K562 (cell line): ENCODE data around the gene TMEM245. TPM values are rescaled to one million over a fixed set of nuclear protein-coding genes. Genes with fewer than 3 reads are reported as not detected.

ENCODE experiments used
- ATAC-seq: fragments of 200-7000 bp; cut with Tn5 transposase; 3 replicates; pipeline ENCODE4 v1.9.1; 2020; ENCODE audit warnings: moderate library complexity
- BruUV-seq: library from RNA; stranded (reverse); fragments of 400-500 nt; replicated peaks from 2 replicates; lab custom pipeline; 2021; lab: Mats Ljungman, UMichigan
- CTCF ChIA-PET: fragments of 300-600 bp; formaldehyde crosslinking; extraction: SDS; loops from one replicate; lab custom pipeline; 2021; ENCODE audit warnings: low intra/inter-chr PET ratio; lab: Yijun Ruan, JAX
- POLR2A ChIA-PET: fragments of 300-600, 350-650 bp; sonication (Branson Sonifier 250); formaldehyde crosslinking; extraction: SDS; loops from one replicate; lab custom pipeline; 2021; ENCODE audit warnings: antibody characterized with exemption, inconsistent platforms; lab: Yijun Ruan, JAX
- DNase-seq, 4 experiments: peaks; one replicate each; pipeline versions ENCODE4 v3.0.0 to v3.0.0-alpha.2; 2011 to 2018; ENCODE audit warnings: low spot score in 3 of 4, mixed read lengths in 3 of 4; ENCODE audit errors: extremely low read depth in 1 of 4
- FAIRE-seq: peaks from 2 replicates; lab custom pipeline; 2011; peaks lifted over from hg19 to GRCh38; lab: Jason Lieb, UNC
- H2AFZ ChIP-seq: 2 replicates; pipeline ENCODE4 v1.6.0; 2011; ENCODE audit warnings: low read depth, low read length, control low read depth, inconsistent platforms
- H3K27ac ChIP-seq: fragments of 200-600 bp; 3 replicates; pipeline ENCODE4 v1.8.0; 2011; ENCODE audit warnings: low read depth, mild to moderate bottlenecking, control low read depth, inconsistent platforms, low read length, moderate library complexity, mixed read lengths; ENCODE audit errors: extremely low read depth
- H3K27me3 ChIP-seq, 2 experiments: fragments of 300-600 bp in 1 of 2; 2 replicates in 1 of 2; 3 replicates in 1 of 2; pipeline versions ENCODE4 v1.6.0 to v1.8.0; 2011; ENCODE audit warnings: inconsistent platforms in 2 of 2, low read length in 2 of 2, mild to moderate bottlenecking in 1 of 2, mixed read lengths in 1 of 2, moderate library complexity in 1 of 2; ENCODE audit not compliant: control insufficient read depth in 2 of 2, insufficient read depth in 2 of 2
- H3K36me3 ChIP-seq: fragments of 300-600 bp; 3 replicates; pipeline ENCODE4 v1.8.0; 2011; ENCODE audit warnings: mild to moderate bottlenecking, low read length, inconsistent platforms; ENCODE audit not compliant: control insufficient read depth, insufficient read depth
- H3K4me1 ChIP-seq, 2 experiments: fragments of 200-600 bp in 1 of 2; replicated peaks in 1 of 2; 2 replicates in 1 of 2; 3 replicates in 1 of 2; pipeline versions ENCODE4 v1.5.1 to v1.8.0; 2011; ENCODE audit warnings: inconsistent platforms in 2 of 2, low read length in 2 of 2, mild to moderate bottlenecking in 1 of 2, mixed read lengths in 1 of 2, moderate library complexity in 1 of 2; ENCODE audit not compliant: control insufficient read depth in 2 of 2, insufficient read depth in 2 of 2
- H3K4me2 ChIP-seq: 2 replicates; pipeline ENCODE4 v1.6.1; 2011; ENCODE audit warnings: low read length, control low read depth, inconsistent platforms, mixed read lengths; ENCODE audit not compliant: insufficient read depth
- H3K4me3 ChIP-seq: fragments of 200-600 bp; sonication (generic), shearing (Covaris generic); 2 replicates; pipeline ENCODE4 v1.5.1; 2016; ENCODE audit warnings: control low read depth, inconsistent platforms
- H3K79me2 ChIP-seq: fragments of 200-600 bp; 3 replicates; pipeline ENCODE4 v1.8.0; 2011; ENCODE audit warnings: low read length, inconsistent platforms; ENCODE audit not compliant: control insufficient read depth, insufficient read depth
- H3K9ac ChIP-seq, 2 experiments: 2 replicates each; pipeline versions ENCODE4 v1.6.0 to v1.6.1; 2011; ENCODE audit warnings: low read depth in 2 of 2, low read length in 2 of 2, control low read depth in 1 of 2, inconsistent platforms in 1 of 2, mild to moderate bottlenecking in 1 of 2, mixed read lengths in 1 of 2; ENCODE audit not compliant: insufficient read depth in 1 of 2
- H3K9me1 ChIP-seq: one replicate; pipeline ENCODE4 v1.6.0; 2011; ENCODE audit warnings: inconsistent platforms, mild to moderate bottlenecking, low read length, moderate library complexity; ENCODE audit not compliant: control insufficient read depth, insufficient read depth
- H3K9me3 ChIP-seq: replicated peaks from 2 replicates; pipeline ENCODE4 v1.5.1; 2011; ENCODE audit warnings: low read depth, low read length, inconsistent platforms; ENCODE audit not compliant: control insufficient read depth, insufficient read depth
- H4K20me1 ChIP-seq: replicated peaks from 2 replicates; pipeline ENCODE4 v1.6.1; 2011; ENCODE audit warnings: low read length, inconsistent platforms, mixed read lengths; ENCODE audit not compliant: control insufficient read depth, insufficient read depth
- ARID3B ChIP-seq: fragments of 250-450 bp; sonication (Bioruptor Pico); IDR thresholded peaks from 2 replicates; pipeline ENCODE4 v1.4.0; 2020; ENCODE audit warnings: borderline replicate concordance
- BRD4 ChIP-seq: fragments of 200-600 bp; sonication (generic); IDR thresholded peaks from 2 replicates; pipeline ENCODE4 v1.6.1; 2017; ENCODE audit warnings: inconsistent platforms
- HDGF ChIP-seq: fragments of 450-650 bp; IDR thresholded peaks from 2 replicates; pipeline ENCODE4 v1.6.1; 2016
- HSF4 ChIP-seq: fragments of 250-450 bp; sonication (Bioruptor Pico); IDR thresholded peaks from 2 replicates; pipeline ENCODE4 v2.1.2; 2022; ENCODE audit warnings: mild to moderate bottlenecking, moderate library complexity, borderline replicate concordance
- ID3 ChIP-seq, 2 experiments: fragments of 250-450 bp in 1 of 2; fragments of 450-650 bp in 1 of 2; sonication (Bioruptor Pico) in 1 of 2; IDR thresholded peaks; 2 replicates each; pipeline versions ENCODE4 v1.6.1 to v1.8.0; 2016 to 2021; ENCODE audit warnings: mild to moderate bottlenecking in 2 of 2, moderate library complexity in 2 of 2, missing compliant biosample characterization in 1 of 2, missing genetic modification characterization in 1 of 2
- KDM1A ChIP-seq, 2 experiments: fragments of 450-650 bp; IDR thresholded peaks; 2 replicates each; pipeline ENCODE4 v1.6.1; 2016; ENCODE audit warnings: mild to moderate bottlenecking in 2 of 2
- POLR2H ChIP-seq: IDR thresholded peaks from 2 replicates; pipeline ENCODE4 v1.6.1; 2016; ENCODE audit warnings: missing genetic modification characterization, low read depth, mild to moderate bottlenecking, control low read depth, missing compliant biosample characterization, moderate library complexity
- RNF2 ChIP-seq: sonication (generic); IDR thresholded peaks from 2 replicates; pipeline ENCODE4 v1.6.1; 2016
- SMC3 ChIP-seq: conservative IDR thresholded peaks from 2 replicates; pipeline ENCODE4 v1.6.1; 2011; ENCODE audit warnings: low read depth, low read length, improper control_type of control experiment; ENCODE audit not compliant: insufficient read depth
- YY1 ChIP-seq, 3 experiments: IDR thresholded peaks; 2 replicates each; pipeline ENCODE4 v1.6.1; 2011; ENCODE audit warnings: low read length in 2 of 3, mild to moderate bottlenecking in 2 of 3, moderate library complexity in 2 of 3, borderline replicate concordance in 1 of 3, control low read depth in 1 of 3, low read depth in 1 of 3; ENCODE audit not compliant: insufficient read depth in 3 of 3, insufficient replicate concordance in 2 of 3, control insufficient read depth in 1 of 3, insufficient read length in 1 of 3; ENCODE audit errors: extremely low read depth in 1 of 3
- ZBTB2 ChIP-seq: fragments of 450-650 bp; IDR thresholded peaks from 2 replicates; pipeline ENCODE4 v1.6.1; 2016; ENCODE audit warnings: antibody characterized with exemption
- ZEB2 ChIP-seq: fragments of 450-650 bp; IDR thresholded peaks from 2 replicates; pipeline ENCODE4 v1.6.1; 2016
- ZNF77 ChIP-seq: fragments of 250-450 bp; sonication (Bioruptor Pico); IDR thresholded peaks from 2 replicates; pipeline ENCODE4 v1.5.0; 2020
- WGBS: fragments of 100-300 bp; shearing (Covaris generic); methylation state at CpG from one replicate; pipeline ENCODE4 v1.1.6; 2016; ENCODE audit warnings: low coverage, mixed read lengths; ENCODE audit not compliant: insufficient coverage; ENCODE audit errors: missing lambda C conversion rate; 5-methylcytosine and 5-hydroxymethylcytosine counted together
- in situ Hi-C: fragments of 300-500 bp; cut with MboI; formaldehyde crosslinking; loops from 4 replicates; pipeline ENCODE4 v1.15.0; 2018; ENCODE audit warnings: inconsistent platforms, mixed read lengths
- intact Hi-C: fragments of 100-400 bp; cut with micrococcal nuclease; formaldehyde crosslinking; loops from 2 replicates; pipeline ENCODE4 v1.14.2; 2022
- polyA plus RNA-seq, 8 experiments: library from polyadenylated mRNA; depleted of rRNA in 4 of 8; stranded (reverse) in 5 of 8; unstranded in 3 of 8; fragments of >200 nt; fragmentation: Nextera tagmentation in 2 of 8; fragmentation: Illumina TruSeq in 1 of 8; extraction: Ambion mirVana in 2 of 8; extraction: Trizol in 1 of 8; gene quantifications; 2 replicates each; pipeline versions ENCODE4 v1.2.1 to v1.2.3, GENCODE V29; 2011 to 2014; ENCODE audit warnings: inconsistent platforms in 1 of 8, missing spikeins in 1 of 8
- total RNA-seq, 7 experiments: library from RNA; depleted of rRNA in 6 of 7; stranded (reverse); fragments of >200 nt in 6 of 7; fragmentation: Illumina TruSeq in 2 of 7; extraction: Trizol in 2 of 7; gene quantifications; 2 replicates each; pipeline versions ENCODE4 v1.2.1 to v1.2.3, GENCODE V29; 2011 to 2021; ENCODE audit warnings: low replicate concordance in 1 of 7
- TF ChIP-seq, protein P1 (sequence below): fragments of 200-400 bp; formaldehyde crosslinking; IDR thresholded peaks from 2 replicates; pipeline ENCODE4 v1.6.1; 2017; ENCODE audit warnings: mild to moderate bottlenecking, low read depth, low read length, moderate library complexity

TMEM245 gene
- total and polyA plus RNA-seq, 9 of the 15 experiments (the other 6 are each of a cell fraction or from before 2014, with no cell fraction given) = 8.5 to 43.2 (median 24.3) TPM

DNA sequence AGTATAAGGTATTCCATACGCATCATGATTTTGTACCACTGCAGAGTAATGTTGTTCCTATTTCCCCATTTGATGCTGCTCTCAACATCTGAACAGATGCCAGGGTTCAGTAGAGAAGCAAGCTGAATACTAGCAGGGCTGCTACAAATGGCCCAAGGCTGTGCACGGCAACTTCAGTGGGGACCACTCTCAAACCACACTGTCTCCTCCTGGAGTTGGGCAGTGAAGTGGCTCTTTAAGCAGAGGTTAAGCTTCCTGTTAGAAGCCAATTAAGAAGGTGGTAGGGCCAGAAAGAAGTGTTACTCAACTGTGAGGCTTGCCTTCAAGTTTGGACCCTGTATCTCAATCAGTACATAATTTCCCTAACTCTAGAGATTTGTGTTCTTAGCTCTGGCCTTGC, 32.0 kb downstream of the TMEM245 start:
- in situ Hi-C loops = no loop called here

More for the DNA sequence above, 32.0 kb downstream of the TMEM245 start:
- ATAC-seq = no peak
- H3K27ac ChIP-seq = no peak overlapping the region; the same call in 2 of the 3 replicates
- H3K27me3 ChIP-seq = no peaks in the 10 kb centered on the region
- no peaks in the 10 kb centered on the region for H3K9me3 ChIP-seq
- POLR2A ChIA-PET = interaction anchor here (0.8 to 1.8 kb wide), 6 partner anchors 9 to 21 kb away, joined by 4 to 8 read pairs (median 4); no protein-coding TSS in a partner anchor
- WGBS = 100% methylated on average over 2 of the region's 2 CpGs
- TF ChIP-seq ZBTB2 (no peak), KDM1A (IDR thresholded peaks at IDR 0.05) (no peak), ARID3B (CRISPR knock-in tag) (no peak), ID3 (CRISPR knock-in tag; IDR thresholded peaks at IDR 0.05) (no peak), ID3 (tag; IDR thresholded peaks at IDR 0.05) (no peak), RNF2 (no peak), YY1 (IDR thresholded peaks at IDR 0.05; ENCODE audit: borderline replicate concordance in 1 of 3, control insufficient read depth in 1 of 3, extremely low read depth in 1 of 3, insufficient read depth in 3 of 3, insufficient read length in 1 of 3, insufficient replicate concordance in 2 of 3, low read depth in 1 of 3, low read length in 2 of 3) (no peak), ZEB2 (no peak), SMC3 (no peak), POLR2H (tag) (no peak), ZNF77 (CRISPR knock-in tag) (no peak), HDGF (no peak), BRD4 (no peak), HSF4 (CRISPR knock-in tag) (no peak)
- TF ChIP-seq, protein P1, sequence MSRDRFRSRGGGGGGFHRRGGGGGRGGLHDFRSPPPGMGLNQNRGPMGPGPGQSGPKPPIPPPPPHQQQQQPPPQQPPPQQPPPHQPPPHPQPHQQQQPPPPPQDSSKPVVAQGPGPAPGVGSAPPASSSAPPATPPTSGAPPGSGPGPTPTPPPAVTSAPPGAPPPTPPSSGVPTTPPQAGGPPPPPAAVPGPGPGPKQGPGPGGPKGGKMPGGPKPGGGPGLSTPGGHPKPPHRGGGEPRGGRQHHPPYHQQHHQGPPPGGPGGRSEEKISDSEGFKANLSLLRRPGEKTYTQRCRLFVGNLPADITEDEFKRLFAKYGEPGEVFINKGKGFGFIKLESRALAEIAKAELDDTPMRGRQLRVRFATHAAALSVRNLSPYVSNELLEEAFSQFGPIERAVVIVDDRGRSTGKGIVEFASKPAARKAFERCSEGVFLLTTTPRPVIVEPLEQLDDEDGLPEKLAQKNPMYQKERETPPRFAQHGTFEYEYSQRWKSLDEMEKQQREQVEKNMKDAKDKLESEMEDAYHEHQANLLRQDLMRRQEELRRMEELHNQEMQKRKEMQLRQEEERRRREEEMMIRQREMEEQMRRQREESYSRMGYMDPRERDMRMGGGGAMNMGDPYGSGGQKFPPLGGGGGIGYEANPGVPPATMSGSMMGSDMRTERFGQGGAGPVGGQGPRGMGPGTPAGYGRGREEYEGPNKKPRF = no peak
- TF ChIP-seq, all 486 proteins: peak for 0
- Histone ChIP-seq H3K9me1 (no peaks in the 10 kb centered on the region), H3K4me2 (no peak overlapping the region), H3K4me1 (no peaks in the 10 kb centered on the region), H2AFZ (no peak overlapping the region), H4K20me1 (no peaks in the 10 kb centered on the region), H3K79me2 (peaks cover 23% of the 10 kb centered on the region; the same call in 2 of the 3 replicates), H3K36me3 (peaks cover 90% of the 10 kb centered on the region), H3K4me3 (no peak overlapping the region), H3K9ac (no peak overlapping the region)
- CTCF ChIA-PET = no interaction called here
- FAIRE-seq (no peak), DNase-seq (no peak)
- BruUV-seq = no TSS peak
- intact Hi-C loops = no loop called here
